NCI-H2227 treated with DMSO at 0.1 percent for 48 hours (cell line): Measurements from ENCODE around the gene BACH2.
"Not testable (repeated sequence)": the region's sequence is repeated elsewhere in the genome, so short reads cannot be mapped to it uniquely, and the experiment has no call there.

ENCODE experiments used
- DNase-seq: peaks from one replicate; lab custom pipeline; 2025; lab: John Stamatoyannopoulos, UW

The BACH2 gene

DNA sequence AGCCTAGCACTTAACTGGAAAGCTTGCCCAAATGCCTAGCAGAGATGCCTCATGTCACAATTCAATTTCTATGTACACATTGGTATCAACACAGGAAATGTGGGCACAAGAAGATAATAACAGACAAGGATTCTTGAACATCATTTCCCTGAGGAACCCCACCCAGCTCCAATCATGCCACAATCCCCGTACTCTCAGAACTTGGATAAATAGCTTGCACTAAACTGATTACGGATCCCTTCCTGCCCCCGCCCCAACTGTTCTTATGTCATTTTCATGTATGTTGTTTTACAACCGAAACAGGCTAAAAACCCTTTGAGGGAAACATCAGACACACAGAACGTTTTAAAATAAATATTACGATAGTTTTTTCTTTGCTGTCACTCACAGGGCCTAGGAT lies 87.1 kb downstream of the BACH2 start:
- DNase-seq, result no peak

DNA sequence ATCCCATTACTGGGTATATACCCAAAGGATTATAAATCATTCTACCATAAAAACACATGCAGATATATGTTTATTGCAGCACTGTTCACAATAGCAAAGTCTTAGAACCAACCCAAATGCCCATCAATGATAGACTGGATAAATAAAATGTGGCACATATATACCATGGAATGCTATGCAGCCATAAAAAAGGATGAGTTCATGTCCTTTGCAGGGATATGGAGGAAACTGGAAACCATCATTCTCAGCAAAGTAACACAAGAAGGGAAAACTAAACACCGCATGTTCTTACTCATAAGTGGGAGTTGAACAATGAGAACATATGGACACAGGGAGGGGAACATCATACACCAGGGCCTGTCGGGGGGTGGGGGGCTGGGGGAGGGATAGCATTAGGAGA lies 88.0 kb downstream of the BACH2 start:
- DNase-seq, result not testable (repeated sequence)

DNA sequence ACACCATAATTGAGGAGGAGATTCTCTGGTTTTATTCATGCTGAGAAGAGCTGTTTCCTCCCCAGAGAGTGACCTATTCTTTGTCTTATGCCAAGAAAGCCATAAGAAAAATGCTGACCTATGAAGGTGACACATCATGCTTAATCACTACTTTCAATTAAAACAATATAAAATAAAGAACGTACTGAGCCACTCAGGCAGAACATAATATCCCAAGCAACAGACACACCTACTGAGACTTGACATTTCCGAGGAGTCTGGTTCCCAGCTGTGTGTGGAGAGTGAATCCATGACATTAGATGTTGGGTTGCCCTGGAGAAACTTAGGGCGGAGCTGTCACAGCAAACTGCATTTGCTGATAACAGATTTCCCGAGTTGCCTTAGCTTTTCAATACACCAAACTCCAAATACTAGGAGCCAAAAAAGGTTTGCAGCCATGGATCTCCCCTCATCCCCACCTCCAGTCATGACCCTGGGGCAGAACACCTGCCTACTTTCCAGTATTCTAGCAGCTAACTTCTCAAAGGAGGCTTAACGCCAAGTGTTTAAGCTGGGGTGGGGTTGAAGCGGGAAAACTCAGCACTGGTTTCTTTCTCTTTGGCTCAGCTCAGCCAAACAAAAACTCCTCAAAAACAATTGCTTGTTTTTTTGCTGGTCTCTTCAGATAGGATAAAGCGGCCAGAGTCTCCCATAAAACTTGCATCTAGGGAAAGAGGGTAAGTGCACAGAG lies 92.2 kb downstream of the BACH2 start:
- DNase-seq, result peak; percentile 15

DNA sequence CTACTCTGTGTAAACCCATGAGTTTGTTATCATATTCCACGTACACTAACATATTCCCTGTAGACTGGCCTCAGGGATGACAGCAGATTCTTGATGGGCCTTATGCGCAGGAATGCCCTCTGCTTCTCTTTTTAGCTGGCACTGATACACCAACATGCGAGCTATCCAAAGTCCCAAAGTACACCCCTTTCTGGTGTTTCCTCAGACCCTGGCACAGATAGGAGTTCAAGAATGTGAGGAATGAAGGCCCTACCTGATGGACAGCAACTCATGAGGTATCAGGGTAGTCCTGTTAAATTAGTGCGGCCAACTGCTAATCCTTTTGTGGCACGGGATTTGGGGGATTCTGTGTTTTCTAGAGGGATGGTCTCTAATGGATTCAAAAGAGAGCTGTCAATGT lies 93.0 kb downstream of the BACH2 start:
- no peak for DNase-seq

DNA sequence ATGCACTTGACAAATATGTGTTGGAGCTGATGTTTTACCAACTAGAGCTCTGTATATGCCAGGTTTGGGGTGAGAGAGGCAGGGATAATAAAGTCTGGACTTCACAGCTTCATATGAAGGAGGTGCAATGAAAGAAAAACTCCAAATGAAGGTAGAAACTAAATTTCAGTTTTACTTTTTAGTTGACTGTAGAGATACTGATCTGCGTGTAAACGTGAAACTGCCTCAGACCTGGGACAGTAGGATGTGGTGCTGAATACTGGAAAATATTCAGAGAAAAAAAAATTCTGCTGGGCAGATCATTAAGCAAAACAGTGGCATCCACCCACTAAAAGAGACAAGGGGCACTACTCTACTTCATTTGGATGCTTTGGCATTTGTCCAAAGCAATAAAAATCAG lies 94.5 kb downstream of the BACH2 start:
- no peak for DNase-seq

DNA sequence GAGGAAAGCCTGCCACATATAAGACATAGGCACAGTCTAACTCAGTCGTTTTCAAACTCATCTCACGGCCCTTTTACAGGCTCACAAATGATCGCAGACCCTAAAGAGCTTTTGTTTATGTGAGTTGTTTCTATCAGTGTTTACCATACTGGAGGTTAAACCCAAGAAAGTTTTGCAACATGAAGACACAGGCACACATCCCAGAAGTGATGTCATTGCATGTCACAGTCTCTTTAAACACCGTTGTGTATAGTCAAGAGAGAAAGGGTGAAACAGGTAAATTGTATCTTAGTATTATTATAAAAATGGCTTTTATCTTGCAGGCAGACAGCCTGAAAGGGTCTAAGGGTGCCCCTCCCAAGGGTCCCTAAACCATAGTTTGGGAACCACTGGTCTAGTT lies 96.7 kb downstream of the BACH2 start:
- no peak for DNase-seq

DNA sequence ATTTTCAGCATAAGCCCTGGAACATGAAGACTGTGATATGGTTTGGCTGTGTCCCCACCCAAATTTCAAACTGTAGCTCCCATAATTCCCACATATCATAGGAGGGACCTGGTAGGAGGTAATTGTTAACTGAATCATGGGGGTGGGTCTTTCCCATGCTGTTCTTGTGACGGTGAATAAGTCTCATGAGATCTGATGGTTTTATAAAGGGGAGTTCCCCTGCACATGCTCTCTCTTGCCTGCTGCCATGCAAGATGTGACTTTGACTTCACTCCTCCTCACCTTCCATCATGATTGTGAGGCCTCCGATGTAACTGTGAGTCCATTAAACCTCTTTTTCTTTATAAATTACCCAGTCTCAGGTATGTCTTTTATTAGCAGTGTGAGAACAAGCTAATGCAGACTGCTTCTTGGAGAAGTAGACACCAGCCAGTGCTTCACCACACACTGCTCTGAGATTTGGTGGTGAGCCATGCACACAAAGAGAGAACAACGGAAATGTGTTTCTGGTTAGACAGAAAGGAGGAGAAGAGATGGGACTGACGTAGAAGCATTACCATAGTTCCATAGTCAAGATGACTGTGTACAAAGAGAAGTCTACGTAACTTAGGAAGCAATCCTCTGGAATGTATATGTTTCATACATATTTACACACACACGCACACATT lies 97.8 kb downstream of the BACH2 start:
- no peak for DNase-seq

DNA sequence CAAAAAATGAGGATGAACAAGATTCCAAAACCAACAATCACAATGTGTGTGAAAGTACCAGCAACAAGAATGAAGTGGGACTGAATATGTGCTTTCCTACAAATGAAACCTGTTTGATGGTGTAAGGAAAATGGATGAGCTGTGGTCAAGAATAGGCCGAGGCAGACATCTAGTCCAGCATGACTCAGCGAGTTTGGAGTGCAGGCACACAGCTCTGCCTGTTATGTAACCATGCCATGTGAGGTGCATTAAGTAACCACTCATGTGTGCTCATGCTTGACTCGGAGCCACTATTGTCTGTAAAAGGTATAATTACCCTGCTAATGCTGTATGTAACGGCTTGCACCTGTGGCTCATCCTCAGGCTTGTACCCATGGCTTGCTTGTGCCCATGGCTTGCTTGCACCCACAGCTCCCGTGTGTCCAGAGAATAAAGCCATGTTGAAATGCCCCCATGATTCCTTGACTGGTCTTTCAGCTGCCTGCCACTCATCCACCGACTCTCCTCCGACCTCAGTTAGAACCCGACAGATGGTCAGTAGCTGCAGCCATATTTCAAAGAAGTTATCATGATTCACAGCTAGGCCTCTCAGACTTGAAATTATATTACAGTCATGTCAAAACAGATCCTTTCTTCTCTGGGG lies 98.7 kb downstream of the BACH2 start:
- DNase-seq, result no peak

DNA sequence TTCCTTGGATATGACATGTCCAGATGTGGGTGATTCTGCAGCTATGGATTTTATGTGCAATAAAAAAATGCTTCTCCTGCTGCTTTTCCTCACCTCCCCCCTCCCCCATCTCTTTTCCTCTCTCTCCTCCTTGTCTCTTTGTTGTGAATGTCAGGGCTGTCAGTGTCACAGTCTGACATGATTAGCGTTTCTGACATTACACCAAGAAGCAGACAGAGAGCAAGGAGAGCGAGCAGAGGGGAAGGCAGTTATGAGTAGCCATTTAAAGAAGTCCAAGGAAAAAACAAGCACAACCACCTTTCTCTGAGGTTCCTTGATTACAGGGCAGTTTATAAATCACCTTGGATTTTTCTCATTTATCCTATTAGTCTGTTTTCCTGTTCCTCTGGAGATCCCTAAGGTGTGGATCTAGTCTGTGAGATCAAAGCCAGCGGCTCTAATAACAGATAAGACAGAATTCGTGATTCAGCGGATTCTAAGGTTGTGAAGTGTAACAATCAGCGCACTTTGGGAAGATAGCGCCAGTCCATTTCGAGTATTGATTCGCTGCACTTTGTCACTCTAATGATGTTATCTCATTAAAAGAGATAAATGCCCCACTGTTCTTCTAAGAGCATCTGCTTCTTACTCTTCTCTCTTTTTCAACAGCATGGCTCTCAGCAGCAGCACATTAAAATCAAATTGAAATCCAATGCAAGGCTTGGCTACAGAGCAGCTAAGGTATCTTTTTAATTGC lies 101.4 kb downstream of the BACH2 start:
- peak; percentile 29 for DNase-seq

DNA sequence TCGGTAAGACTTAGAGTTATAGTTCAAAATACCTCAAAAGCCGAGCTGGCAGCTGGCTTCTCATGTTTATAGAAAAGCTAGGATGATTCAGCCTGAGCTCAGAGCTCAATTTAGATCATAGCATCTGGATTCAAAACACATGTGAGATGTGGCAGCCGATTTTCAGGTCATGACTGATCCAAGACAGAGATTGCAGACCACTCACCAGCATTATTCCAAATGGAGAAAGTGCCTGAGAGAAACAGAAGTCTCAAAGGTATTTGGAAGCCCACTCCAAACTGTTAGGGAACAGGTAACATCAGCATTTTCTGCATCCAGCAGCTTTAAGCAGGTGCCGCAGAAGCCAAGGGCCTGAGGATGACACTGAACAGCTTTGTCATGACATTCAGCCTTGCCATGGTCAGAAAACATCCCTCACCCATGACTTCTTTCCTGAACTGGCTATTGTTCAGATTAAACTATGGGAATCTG lies 102.2 kb downstream of the BACH2 start:
- DNase-seq, result no peak

DNA sequence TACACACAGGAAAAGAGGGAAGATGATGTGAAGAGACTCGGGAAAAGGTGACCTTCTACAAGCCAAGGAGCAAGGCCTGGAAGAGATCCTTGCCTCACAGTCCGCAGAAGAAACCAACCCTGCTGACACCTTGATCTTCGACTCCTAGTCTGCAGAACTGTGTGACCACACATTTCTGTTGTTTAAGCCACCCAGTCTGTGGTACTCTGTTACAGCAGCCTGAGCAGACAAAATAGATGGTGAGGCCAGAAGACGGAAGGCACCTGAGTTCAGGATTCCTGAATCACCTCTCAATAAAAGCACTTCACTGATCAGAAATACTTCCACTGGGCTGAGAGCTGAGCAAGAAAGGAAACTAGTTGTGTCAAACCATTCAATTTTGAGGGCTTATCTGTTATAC lies 103.3 kb downstream of the BACH2 start:
- no peak for DNase-seq

DNA sequence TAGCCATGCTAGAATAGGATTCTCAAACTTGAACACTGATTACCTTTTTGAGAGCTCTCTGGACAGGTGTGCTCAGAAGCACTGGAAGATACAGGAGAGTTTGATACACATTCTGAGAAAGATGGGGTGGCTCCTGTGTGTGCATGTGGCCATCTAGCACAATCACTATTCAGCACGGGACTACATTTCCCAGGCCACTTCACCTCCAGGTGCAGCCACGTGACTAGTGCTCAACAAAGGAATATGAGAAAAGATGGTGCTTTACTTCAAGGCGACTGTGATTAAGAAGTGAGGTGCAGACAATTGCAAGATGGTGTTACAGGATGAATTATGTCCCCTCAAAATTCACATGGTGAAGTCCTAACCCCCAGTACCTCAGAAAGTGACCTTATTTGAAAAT lies 103.8 kb downstream of the BACH2 start:
- peak; percentile 11 for DNase-seq

DNA sequence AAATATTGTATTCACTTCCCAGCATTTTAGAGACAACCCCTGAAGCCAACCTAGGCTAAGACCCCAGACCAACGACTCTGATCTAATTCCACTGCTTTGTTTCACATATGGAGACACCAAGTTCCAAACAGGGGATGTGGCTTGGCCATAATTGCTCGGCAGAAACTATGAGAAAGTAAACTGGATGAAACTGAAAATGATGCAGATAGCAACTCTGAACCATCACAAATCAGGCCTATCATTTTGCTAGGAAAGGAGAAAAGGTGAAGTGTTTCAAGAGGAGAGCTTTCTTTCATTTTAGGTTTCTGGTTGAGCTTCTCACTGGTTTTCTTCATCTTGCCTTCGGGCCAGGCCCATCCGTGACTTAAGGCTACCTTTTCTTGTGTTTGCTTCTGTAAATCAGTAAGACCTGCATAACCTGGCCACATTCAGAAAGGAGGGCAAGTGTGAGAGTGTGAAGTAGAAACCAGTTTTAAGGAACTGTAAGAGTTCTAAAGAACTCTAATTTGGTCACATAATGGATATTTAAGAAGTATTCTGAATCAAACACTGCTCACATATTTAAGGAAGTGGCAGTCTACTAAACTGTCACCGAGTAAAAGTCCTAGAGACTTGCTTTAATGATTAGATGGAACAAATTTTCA lies 105.8 kb downstream of the BACH2 start:
- DNase-seq, result no peak

DNA sequence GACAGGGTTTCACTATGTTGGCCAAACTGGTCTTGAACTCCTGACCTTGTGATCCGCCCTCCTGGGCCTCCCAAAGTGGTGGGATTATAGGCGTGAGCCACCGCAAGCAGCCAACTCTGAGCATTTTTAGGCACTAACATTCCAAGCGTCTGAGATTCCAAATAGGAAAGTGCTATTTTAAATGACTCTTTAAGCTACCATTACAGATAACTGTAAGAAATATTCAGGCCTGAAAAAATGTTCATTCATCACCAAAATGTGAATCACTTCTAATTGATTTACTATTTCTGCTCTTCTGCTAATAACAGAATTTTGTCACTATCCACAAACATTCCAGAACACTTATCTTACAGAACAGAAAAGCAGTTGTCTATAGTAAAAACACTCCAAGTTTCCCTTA lies 106.5 kb downstream of the BACH2 start:
- DNase-seq, result no peak

DNA sequence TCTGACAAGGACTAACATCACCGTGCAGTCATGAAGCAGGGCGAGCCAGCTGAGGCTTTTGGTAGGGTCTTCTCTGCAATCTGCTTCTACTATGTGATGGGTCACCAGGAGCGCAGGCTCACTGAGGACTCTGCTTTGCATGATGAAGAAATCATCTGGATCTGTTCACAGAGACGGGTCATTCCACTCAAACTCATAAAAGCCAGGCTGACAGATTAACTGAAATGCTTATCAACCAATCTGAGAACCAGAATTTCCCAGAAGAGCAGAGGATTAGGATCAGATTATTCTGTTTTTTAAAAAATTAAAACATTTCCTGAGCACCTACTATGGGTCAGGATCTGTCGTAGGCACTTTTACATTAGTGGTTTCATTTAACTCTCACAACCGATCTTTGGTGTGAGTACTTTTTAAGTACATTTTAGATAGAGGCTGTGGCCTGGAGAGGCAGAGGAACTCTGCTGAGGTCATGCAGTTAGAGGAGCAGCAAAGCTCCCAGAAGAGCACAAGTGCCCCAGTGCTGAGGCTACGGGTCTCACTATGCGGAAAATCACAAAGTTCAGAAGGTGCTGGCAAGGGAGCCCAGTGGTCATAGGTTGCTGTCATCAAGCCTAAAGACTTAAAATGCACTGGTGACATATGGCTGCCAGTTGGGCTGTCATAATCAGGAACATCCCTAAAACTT lies 109.1 kb downstream of the BACH2 start:
- DNase-seq, result no peak

DNA sequence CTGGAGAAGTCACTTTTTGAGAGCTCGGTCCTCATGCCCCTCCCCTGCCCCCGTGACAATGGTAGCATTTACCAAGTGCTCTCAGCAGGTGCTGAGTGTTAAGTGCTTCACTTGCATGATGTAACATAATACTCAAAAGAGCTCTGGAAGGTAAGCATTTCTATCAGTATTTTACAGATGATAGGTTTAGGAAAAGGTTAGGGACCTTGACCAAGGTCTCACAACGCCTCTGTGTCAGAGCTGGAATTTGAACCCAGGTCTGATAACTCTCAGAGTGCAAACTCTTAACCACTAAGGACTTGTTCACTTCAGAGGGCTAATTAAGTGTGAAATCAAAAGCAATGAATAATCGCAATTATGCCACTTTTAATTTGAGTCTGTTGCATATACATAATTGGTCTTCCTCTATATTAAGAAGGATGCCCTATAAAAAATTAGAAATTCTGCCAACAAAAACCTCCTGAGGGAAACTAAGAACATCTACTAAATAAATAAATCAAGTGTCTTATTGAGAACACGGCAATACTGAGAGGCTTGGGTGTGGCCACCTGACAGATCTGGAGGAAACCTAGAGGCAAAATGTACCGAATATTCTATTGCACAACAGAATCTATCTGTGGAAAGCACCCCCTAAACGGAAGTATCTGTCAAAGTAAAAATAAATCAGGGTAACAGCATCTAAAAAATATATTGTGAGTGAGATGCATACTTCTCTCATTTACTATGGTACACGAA lies 109.8 kb downstream of the BACH2 start:
- no peak for DNase-seq

DNA sequence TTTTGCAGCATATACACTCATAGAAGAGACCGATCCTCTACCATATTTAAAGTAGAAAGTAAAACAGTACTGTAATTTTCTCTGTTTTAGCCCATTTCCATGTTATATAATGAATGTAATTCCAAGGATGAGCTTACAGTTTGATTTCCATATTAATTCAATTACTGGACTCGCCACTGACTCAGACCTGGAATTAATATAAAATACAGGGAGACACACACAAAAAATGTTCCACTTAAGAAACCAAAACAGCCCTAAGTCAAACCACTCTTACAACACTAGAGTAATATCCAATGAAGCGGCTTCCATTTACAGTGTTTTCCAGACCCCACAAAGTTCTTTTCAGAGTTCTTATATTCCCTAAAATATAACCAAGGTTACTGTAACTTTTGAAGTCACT lies 110.6 kb downstream of the BACH2 start:
- no peak for DNase-seq

DNA sequence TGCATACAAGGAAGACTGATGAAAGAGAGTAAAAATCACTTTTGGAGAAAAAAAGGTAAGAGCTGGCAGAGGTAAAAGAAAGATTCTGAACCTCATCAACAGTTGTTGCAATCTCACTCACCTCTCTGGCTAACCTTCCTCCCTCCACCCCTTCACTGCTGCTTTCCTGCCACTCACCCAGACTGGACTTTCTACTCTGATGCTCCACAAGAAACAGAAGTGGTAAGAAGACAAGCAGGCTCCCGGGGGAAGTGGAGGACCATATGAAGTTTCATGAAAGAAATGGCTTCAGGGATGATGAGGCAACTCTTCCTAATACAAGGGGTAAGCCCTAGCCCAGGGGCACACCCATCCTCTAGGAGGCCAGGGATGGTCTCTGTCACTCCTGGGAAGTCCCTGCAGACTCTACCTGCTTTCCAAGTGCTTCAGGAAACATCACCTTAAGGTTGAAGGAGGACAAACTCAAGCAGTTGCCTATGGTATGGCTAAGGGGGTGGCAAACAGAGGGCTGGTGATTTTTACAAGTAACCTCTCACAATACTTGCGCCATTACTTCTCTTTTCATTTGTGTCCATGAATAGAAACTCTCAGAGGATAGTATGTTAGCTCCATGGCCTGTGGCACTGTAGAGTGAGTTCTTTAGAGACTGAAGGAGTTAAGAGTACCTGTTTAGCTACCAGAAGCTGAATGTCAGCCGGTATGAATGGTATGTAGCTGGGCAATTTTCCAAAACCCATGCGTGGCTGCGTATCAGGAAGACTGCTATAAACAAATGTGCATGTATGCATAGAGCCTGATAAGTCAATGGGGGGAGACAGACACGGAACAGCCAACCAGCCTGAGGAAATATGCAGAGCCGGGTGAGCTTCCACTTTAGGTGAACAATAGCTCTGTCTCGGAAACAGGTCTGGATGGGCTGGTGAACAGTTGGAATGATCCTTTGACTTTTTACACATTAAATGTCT lies 112.0 kb downstream of the BACH2 start:
- DNase-seq, result no peak

DNA sequence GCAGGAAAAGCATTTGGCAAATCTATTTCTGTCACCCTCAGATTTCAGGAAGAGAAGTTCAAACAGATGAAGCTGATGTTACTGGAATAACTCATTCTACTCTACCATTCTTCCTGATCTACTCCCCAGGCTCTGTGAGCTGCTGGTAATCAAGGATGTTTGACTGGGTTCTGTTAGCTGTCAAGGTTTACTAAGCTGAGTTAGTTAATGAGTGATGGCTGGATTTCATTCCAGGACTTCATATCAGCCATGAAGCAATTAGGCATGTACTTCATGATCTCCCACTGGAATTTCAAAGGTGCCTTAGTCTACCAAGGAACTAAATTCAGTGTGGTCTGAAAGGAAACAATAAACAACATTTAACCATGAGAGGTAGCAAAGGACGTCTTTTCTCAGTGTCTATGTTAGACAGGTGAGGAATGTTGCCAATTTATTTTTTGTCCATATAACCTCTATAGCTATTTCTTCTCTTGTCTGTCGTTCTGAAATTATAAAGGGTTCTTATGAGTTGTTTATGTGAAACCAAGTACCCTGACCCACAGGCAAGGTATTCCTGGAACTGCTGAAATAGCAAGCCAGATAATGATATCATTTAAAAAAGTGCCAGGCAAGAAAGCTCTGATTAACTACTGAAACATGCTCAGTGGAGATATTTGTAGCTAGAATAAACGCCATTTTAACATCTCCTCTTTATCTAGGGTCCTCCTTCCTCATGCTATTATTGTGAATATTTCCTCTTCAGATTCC lies 112.9 kb downstream of the BACH2 start:
- no peak for DNase-seq
